Prostate gland (tissue), 2 donors: ENCODE measurements around the gene MALRD1. TPM values are rescaled to one million over a fixed set of nuclear protein-coding genes. Genes with fewer than 3 reads are reported as not detected.

Experiments
- DNase-seq: peaks from one replicate; pipeline ENCODE4 v3.0.0-alpha.2; 2019; ENCODE audit warnings: low spot score
- H3K27ac ChIP-seq, 2 donors: fragments of 200-600 bp; sonication (generic); 2 replicates each; pipeline ENCODE4 v1.5.1; 2017 to 2019
- H3K27me3 ChIP-seq: fragments of 200-600 bp; sonication (generic); replicated peaks from 2 replicates; pipeline ENCODE4 v1.5.1; 2019; ENCODE audit not compliant: insufficient read depth
- H3K36me3 ChIP-seq, 2 donors: fragments of 200-600 bp; sonication (generic); 1 replicate in 1 of 2; 2 replicates in 1 of 2; pipeline versions ENCODE4 v1.5.1 to v1.8.1; 2017 to 2019
- H3K4me1 ChIP-seq: fragments of 200-600 bp; sonication (generic); replicated peaks from 2 replicates; pipeline ENCODE4 v1.5.1; 2019
- H3K4me3 ChIP-seq, 2 donors: fragments of 200-600 bp; sonication (generic); 2 replicates each; pipeline ENCODE4 v1.5.1; 2017 to 2019
- H3K9me3 ChIP-seq: fragments of 200-600 bp; sonication (generic); 2 replicates; pipeline ENCODE4 v1.5.1; 2017
- POLR2A ChIP-seq: fragments of 450-650 bp; IDR thresholded peaks from one replicate; pipeline ENCODE4 v1.6.1; 2016; ENCODE audit warnings: antibody characterized with exemption, mild to moderate bottlenecking
- POLR2AphosphoS5 ChIP-seq: sonication (generic); formaldehyde crosslinking; IDR thresholded peaks from one replicate; pipeline ENCODE4 v1.6.1; 2017; ENCODE audit warnings: antibody characterized with exemption
- WGBS: methylation state at CpG from one replicate; pipeline ENCODE4 v1.1.5; 2018; 5-methylcytosine and 5-hydroxymethylcytosine counted together
- intact Hi-C: fragments of 100-400 bp; cut with DNase I; formaldehyde crosslinking; loops from one replicate; pipeline ENCODE4 v1.14.2; 2022
- total RNA-seq, 2 donors: library from RNA; depleted of rRNA; stranded (reverse); fragments of >200 nt; gene quantifications; one replicate each; pipeline ENCODE4 v1.1.0, GENCODE V29; 2016
- TF ChIP-seq, protein P1 (sequence below), 4 experiments: fragments of 200-600 bp in 2 of 4; fragments of 450-650 bp in 2 of 4; sonication (generic) in 2 of 4; IDR thresholded peaks; 1 replicate in 3 of 4; 2 replicates in 1 of 4; pipeline ENCODE4 v1.5.1; 2016 to 2019; ENCODE audit warnings: antibody characterized with exemption in 4 of 4, mild to moderate bottlenecking in 2 of 4, moderate library complexity in 2 of 4

MALRD1 gene
- total RNA-seq, result 1 to 10 TPM in 1 of 2 donors, not detected in 1; 2.1 TPM

DNA sequence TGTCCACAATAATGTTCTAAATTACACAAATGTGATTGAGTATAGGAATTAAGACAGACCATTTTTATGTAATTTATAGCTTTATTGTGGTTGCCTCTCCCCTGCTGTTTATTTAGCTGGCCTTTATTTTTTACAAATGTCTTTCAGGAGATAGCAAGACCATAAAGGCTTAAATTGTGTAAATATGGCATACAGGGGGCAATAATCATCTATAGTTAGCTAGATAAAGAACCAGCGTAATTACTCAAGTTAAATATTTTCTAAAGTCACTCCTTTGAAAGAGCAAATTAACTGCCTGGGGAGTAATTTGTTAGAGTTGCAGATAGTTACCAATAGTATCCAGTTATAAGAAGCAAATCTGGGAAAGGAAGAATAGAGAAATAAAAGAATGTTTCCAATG is at the start of gene MALRD1:
Gene MALRD1 (plus strand): TSS at position 313 of the 400 bp plus-strand sequence. CDS start 138 bp downstream, outside the sequence.
- WGBS, result 41% methylated on average over 1 of the region's 1 CpG
- no peak for DNase-seq
- no peaks in the 10 kb centered on the region for H3K4me1 ChIP-seq
- H3K36me3 ChIP-seq, result no peaks in the 10 kb centered on the region
- H3K27me3 ChIP-seq, result no peaks in the 10 kb centered on the region
- H3K4me3 ChIP-seq, result no peak within 1 kb of the TSS
- no peak within 1 kb of the TSS for H3K27ac ChIP-seq
- intact Hi-C loops, result no loop called here
- H3K9me3 ChIP-seq, result no peaks in the 10 kb centered on the region
- TF ChIP-seq POLR2A, result no peak
- TF ChIP-seq POLR2AphosphoS5, result no peak
- TF ChIP-seq, protein P1, sequence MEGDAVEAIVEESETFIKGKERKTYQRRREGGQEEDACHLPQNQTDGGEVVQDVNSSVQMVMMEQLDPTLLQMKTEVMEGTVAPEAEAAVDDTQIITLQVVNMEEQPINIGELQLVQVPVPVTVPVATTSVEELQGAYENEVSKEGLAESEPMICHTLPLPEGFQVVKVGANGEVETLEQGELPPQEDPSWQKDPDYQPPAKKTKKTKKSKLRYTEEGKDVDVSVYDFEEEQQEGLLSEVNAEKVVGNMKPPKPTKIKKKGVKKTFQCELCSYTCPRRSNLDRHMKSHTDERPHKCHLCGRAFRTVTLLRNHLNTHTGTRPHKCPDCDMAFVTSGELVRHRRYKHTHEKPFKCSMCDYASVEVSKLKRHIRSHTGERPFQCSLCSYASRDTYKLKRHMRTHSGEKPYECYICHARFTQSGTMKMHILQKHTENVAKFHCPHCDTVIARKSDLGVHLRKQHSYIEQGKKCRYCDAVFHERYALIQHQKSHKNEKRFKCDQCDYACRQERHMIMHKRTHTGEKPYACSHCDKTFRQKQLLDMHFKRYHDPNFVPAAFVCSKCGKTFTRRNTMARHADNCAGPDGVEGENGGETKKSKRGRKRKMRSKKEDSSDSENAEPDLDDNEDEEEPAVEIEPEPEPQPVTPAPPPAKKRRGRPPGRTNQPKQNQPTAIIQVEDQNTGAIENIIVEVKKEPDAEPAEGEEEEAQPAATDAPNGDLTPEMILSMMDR (IDR thresholded peaks at IDR 0.05), result no peak

DNA sequence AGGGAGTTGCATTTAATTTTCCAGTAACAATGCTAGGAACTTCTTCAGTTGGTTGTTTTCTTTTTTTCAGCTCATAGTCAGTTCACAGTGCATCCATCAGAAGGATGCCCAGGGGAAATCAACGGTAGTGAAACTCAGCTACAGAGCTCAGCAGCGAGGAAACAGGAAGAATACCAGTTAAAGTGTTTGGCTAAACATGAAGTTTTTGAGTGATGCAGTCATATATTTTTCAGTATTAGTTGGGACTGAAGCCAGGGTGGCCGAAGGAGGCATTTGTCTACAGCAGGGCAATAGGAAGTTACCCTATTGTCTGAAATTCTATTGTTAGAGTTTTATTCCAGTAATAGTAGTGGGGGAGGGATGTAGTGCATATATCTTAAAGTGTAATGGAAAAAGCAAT is 45.3 kb upstream of the MALRD1 start:
- intact Hi-C loops, result no loop called here
- TF ChIP-seq POLR2AphosphoS5 (no peak), POLR2A (no peak)
- TF ChIP-seq, protein P1 (IDR thresholded peaks at IDR 0.05), result no peak
- Histone ChIP-seq H3K27ac (no peak overlapping the region), H3K4me1 (no peaks in the 10 kb centered on the region), H3K27me3 (no peaks in the 10 kb centered on the region), H3K36me3 (no peaks in the 10 kb centered on the region), H3K9me3 (no peaks in the 10 kb centered on the region), H3K4me3 (no peak overlapping the region)
- DNase-seq, result no peak
- 64% methylated on average over 3 of the region's 3 CpGs for WGBS

DNA sequence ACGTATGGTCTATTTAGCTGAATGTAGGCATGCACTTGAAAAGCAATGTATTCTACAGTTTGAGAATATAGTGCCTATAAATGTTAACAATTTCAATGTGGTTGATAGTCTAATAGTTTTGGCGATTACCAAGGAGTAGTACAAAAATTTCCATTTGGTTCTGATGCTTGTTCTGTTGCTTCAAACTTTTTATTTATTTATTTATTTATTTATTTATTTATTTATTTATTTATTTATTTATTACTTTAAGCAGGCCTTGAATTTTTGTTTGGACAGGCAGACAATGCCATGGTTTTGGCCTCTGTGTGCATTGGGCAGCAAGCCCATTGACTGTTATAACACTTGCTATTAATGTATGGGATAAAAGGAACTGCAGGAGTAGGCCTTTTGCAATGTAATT is 36.5 kb upstream of the MALRD1 start:
- H3K9me3 ChIP-seq, result no peaks in the 10 kb centered on the region
- 93% methylated on average over 2 of the region's 2 CpGs for WGBS
- intact Hi-C loops, result no loop called here

DNA sequence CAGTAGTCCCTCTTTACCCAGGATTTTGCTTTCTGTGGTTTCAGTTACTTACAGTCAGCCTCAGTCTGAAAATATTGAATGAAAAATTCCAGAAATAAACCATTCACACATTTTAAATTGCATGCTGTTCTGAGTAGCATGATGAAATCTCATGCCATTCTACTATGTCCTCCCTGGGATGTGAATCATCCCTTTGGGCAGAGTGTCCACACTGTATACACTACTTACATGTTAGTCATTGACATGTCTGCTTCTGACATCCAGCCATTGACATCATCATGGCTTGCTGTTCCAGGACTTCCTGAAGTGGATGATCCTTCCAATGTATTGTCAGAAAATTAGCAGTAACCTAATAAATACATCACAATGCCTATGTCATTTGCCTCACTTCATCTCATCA is 34.6 kb upstream of the MALRD1 start:
- no peak for DNase-seq
- no peaks in the 10 kb centered on the region for H3K9me3 ChIP-seq
- no peak for TF ChIP-seq POLR2A
- TF ChIP-seq, protein P1 (IDR thresholded peaks at IDR 0.05), result no peak
- TF ChIP-seq POLR2AphosphoS5, result no peak
- no peaks in the 10 kb centered on the region for H3K36me3 ChIP-seq
- H3K27ac ChIP-seq, result no peak overlapping the region
- no peak overlapping the region for H3K4me3 ChIP-seq
- H3K27me3 ChIP-seq, result no peaks in the 10 kb centered on the region
- no peaks in the 10 kb centered on the region for H3K4me1 ChIP-seq
- intact Hi-C loops, result no loop called here

More for the DNA sequence above, 36.5 kb upstream of the MALRD1 start:
- Histone ChIP-seq H3K27ac (no peak overlapping the region), H3K4me1 (no peaks in the 10 kb centered on the region), H3K36me3 (no peaks in the 10 kb centered on the region), H3K27me3 (no peaks in the 10 kb centered on the region), H3K4me3 (no peak overlapping the region)
- DNase-seq, result no peak
- TF ChIP-seq, protein P1 (IDR thresholded peaks at IDR 0.05), result no peak
- TF ChIP-seq POLR2AphosphoS5 (no peak), POLR2A (no peak)

DNA sequence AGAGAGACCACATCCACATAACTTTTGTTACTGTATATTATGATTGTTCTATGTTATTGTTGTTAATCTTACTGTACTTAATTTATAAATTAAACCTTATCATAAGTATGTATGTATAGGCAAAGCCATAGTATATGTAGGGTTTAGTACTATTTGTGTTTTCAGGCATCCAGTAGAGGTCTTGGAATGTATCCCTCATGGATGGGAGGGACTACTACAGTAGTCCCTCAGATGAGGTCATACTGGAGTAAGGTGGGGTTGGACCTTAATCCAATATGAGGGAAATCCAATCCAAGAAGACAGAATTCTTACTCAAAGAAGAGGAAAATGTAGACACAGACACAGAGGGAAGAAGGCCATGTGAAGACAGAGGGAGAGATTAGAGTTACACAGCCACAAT is 34.1 kb upstream of the MALRD1 start:
- Histone ChIP-seq H3K4me1 (no peaks in the 10 kb centered on the region), H3K36me3 (no peaks in the 10 kb centered on the region), H3K4me3 (no peak overlapping the region), H3K9me3 (no peaks in the 10 kb centered on the region), H3K27me3 (no peaks in the 10 kb centered on the region), H3K27ac (no peak overlapping the region)
- TF ChIP-seq POLR2A, result no peak
- TF ChIP-seq, protein P1 (IDR thresholded peaks at IDR 0.05), result no peak
- no peak for TF ChIP-seq POLR2AphosphoS5
- intact Hi-C loops, result no loop called here
- no peak for DNase-seq
